ENCODE measurements around the gene CNKSR2.

CNKSR2 gene

GRCh38 chrX:21660156-21660555 is 285.9 kb downstream of the CNKSR2 start:
- Histone ChIP-seq H3K4me2 (ENCODE audit: low read length) (no peak overlapping the region), H3K9ac (ENCODE audit: low read length) (no peak overlapping the region), H3F3A (ENCODE audit: insufficient read depth, low read length) (no peaks in the 10 kb centered on the region), H3K27me3 (ENCODE audit: insufficient read depth, low read length) (no peaks in the 10 kb centered on the region), H3K9me2 (ENCODE audit: low read depth, low read length) (no peaks in the 10 kb centered on the region), H3K4me1 (ENCODE audit: insufficient read depth, low read length, severe bottlenecking) (peaks cover 1% of the 10 kb centered on the region), H3K36me3 (ENCODE audit: insufficient read depth, low read length) (no peaks in the 10 kb centered on the region), H3K4me3 (ENCODE audit: low read depth, low read length, poor library complexity, severe bottlenecking) (no peak overlapping the region), H3K9me3 (ENCODE audit: low read length) (no peaks in the 10 kb centered on the region), H2AFZ (ENCODE audit: low read length) (no peak overlapping the region), H3K79me2 (ENCODE audit: insufficient read depth, low read length) (no peaks in the 10 kb centered on the region), H3K27ac (ENCODE audit: low read depth, low read length, poor library complexity, severe bottlenecking) (no peak overlapping the region), H4K20me1 (ENCODE audit: insufficient read depth, low read length) (no peaks in the 10 kb centered on the region)
- TF ChIP-seq EZH2 (IDR thresholded peaks at IDR 0.05; ENCODE audit: borderline replicate concordance, low read length) (no peak), CTCF (IDR thresholded peaks at IDR 0.05; ENCODE audit: low read length) (no peak)

- Histone ChIP-seq H4K20me1 (ENCODE audit: insufficient read depth, low read length) (no peaks in the 10 kb centered on the region), H3K9me2 (ENCODE audit: low read depth, low read length) (no peaks in the 10 kb centered on the region), H3K4me3 (ENCODE audit: low read depth, low read length, poor library complexity, severe bottlenecking) (no peak overlapping the region), H3K4me2 (ENCODE audit: low read length) (no peak overlapping the region), H3K36me3 (ENCODE audit: insufficient read depth, low read length) (no peaks in the 10 kb centered on the region), H3K79me2 (ENCODE audit: insufficient read depth, low read length) (no peaks in the 10 kb centered on the region), H3K27me3 (ENCODE audit: insufficient read depth, low read length) (no peaks in the 10 kb centered on the region), H3K9ac (ENCODE audit: low read length) (no peak overlapping the region), H2AFZ (ENCODE audit: low read length) (no peak overlapping the region), H3K4me1 (ENCODE audit: insufficient read depth, low read length, severe bottlenecking) (no peaks in the 10 kb centered on the region), H3K27ac (ENCODE audit: low read depth, low read length, poor library complexity, severe bottlenecking) (no peak overlapping the region), H3F3A (ENCODE audit: insufficient read depth, low read length) (no peaks in the 10 kb centered on the region), H3K9me3 (ENCODE audit: low read length) (no peaks in the 10 kb centered on the region)
- TF ChIP-seq CTCF (IDR thresholded peaks at IDR 0.05; ENCODE audit: low read length) (no peak), EZH2 (IDR thresholded peaks at IDR 0.05; ENCODE audit: borderline replicate concordance, low read length) (no peak)
These were observed 287.1 kb downstream of the CNKSR2 start for GRCh38 chrX:21661316-21661715.

GRCh38 chrX:21662761-21663160 is 288.5 kb downstream of the CNKSR2 start:
- Histone ChIP-seq H3F3A (ENCODE audit: insufficient read depth, low read length) (no peaks in the 10 kb centered on the region), H3K4me1 (ENCODE audit: insufficient read depth, low read length, severe bottlenecking) (no peaks in the 10 kb centered on the region), H3K4me3 (ENCODE audit: low read depth, low read length, poor library complexity, severe bottlenecking) (no peak overlapping the region), H3K27me3 (ENCODE audit: insufficient read depth, low read length) (no peaks in the 10 kb centered on the region), H3K36me3 (ENCODE audit: insufficient read depth, low read length) (no peaks in the 10 kb centered on the region), H3K9me2 (ENCODE audit: low read depth, low read length) (no peaks in the 10 kb centered on the region), H3K9ac (ENCODE audit: low read length) (no peak overlapping the region), H2AFZ (ENCODE audit: low read length) (no peak overlapping the region), H3K9me3 (ENCODE audit: low read length) (no peaks in the 10 kb centered on the region), H3K27ac (ENCODE audit: low read depth, low read length, poor library complexity, severe bottlenecking) (no peak overlapping the region), H3K4me2 (ENCODE audit: low read length) (no peak overlapping the region), H3K79me2 (ENCODE audit: insufficient read depth, low read length) (no peaks in the 10 kb centered on the region), H4K20me1 (ENCODE audit: insufficient read depth, low read length) (no peaks in the 10 kb centered on the region)
- TF ChIP-seq CTCF (IDR thresholded peaks at IDR 0.05; ENCODE audit: low read length) (no peak), EZH2 (IDR thresholded peaks at IDR 0.05; ENCODE audit: borderline replicate concordance, low read length) (no peak)
